Osteoblast (primary cell): ENCODE results near the gene RUNX3. TPM values are rescaled to one million over a fixed set of nuclear protein-coding genes. Genes with fewer than 3 reads are reported as not detected.

Experiments
- DNase-seq: peaks from one replicate; pipeline ENCODE4 v3.0.0; 2011; ENCODE audit warnings: low spot score, mixed read lengths; ENCODE audit not compliant: insufficient read length; ENCODE audit errors: missing footprints
- H2AFZ ChIP-seq: 2 replicates; pipeline ENCODE4 v1.6.0; 2011; ENCODE audit warnings: mild to moderate bottlenecking, low read length
- H3K27ac ChIP-seq: 2 replicates; pipeline ENCODE4 v1.5.1; 2011; ENCODE audit warnings: mild to moderate bottlenecking, low read depth, low read length, moderate library complexity
- H3K27me3 ChIP-seq: 2 replicates; pipeline ENCODE4 v1.6.0; 2012; ENCODE audit warnings: mild to moderate bottlenecking, control low read depth, inconsistent platforms, low read length, moderate library complexity; ENCODE audit not compliant: insufficient read depth
- H3K36me3 ChIP-seq: 2 replicates; pipeline ENCODE4 v1.5.1; 2011; ENCODE audit warnings: mild to moderate bottlenecking, low read length, control low read depth, moderate library complexity; ENCODE audit not compliant: insufficient read depth
- H3K4me1 ChIP-seq: 2 replicates; pipeline ENCODE4 v1.5.1; 2011; ENCODE audit warnings: mild to moderate bottlenecking, low read length, control low read depth, moderate library complexity; ENCODE audit not compliant: insufficient read depth
- H3K4me2 ChIP-seq: 2 replicates; pipeline ENCODE4 v1.6.0; 2011; ENCODE audit warnings: mild to moderate bottlenecking, low read length; ENCODE audit not compliant: insufficient read depth
- H3K4me3 ChIP-seq: fragments of 200-600 bp; sonication (generic); 3 replicates; pipeline ENCODE4 v1.5.1; 2012; ENCODE audit warnings: mild to moderate bottlenecking, low read length, inconsistent platforms; ENCODE audit not compliant: insufficient read depth
- H3K79me2 ChIP-seq: 2 replicates; pipeline ENCODE4 v1.6.0; 2012; ENCODE audit warnings: mild to moderate bottlenecking, low read length, control low read depth, inconsistent platforms; ENCODE audit not compliant: insufficient read depth
- H3K9me3 ChIP-seq: 2 replicates; pipeline ENCODE4 v1.5.1; 2011; ENCODE audit warnings: low read depth, low read length, control low read depth
- H4K20me1 ChIP-seq: 2 replicates; pipeline ENCODE4 v1.6.0; 2012; ENCODE audit warnings: mild to moderate bottlenecking, low read length, control low read depth; ENCODE audit not compliant: insufficient read depth
- CTCF ChIP-seq: IDR thresholded peaks from 2 replicates; pipeline ENCODE4 v1.5.1; 2011; ENCODE audit warnings: mild to moderate bottlenecking, low read depth, low read length, moderate library complexity; ENCODE audit errors: extremely low read depth
- total RNA-seq: library from RNA; depleted of rRNA; stranded (reverse); fragments of >200 nt; gene quantifications from 2 replicates; pipeline ENCODE4 v1.2.3, GENCODE V29; 2012

RUNX3 gene
- total RNA-seq, 1 donor, result 3.6 TPM

- no peak for DNase-seq
- H4K20me1 ChIP-seq, result no peaks in the 10 kb centered on the region
- no peak for TF ChIP-seq CTCF
- no peaks in the 10 kb centered on the region for H3K9me3 ChIP-seq
- H3K27me3 ChIP-seq, result no peaks in the 10 kb centered on the region
- H3K4me2 ChIP-seq, result no peak overlapping the region
- no peak overlapping the region for H3K4me3 ChIP-seq
- no peak overlapping the region for H2AFZ ChIP-seq
- H3K79me2 ChIP-seq, result peaks cover 16% of the 10 kb centered on the region
- no peaks in the 10 kb centered on the region for H3K36me3 ChIP-seq
- no peak overlapping the region for H3K27ac ChIP-seq
- H3K4me1 ChIP-seq, result peaks cover 53% of the 10 kb centered on the region
These were observed 37.5 kb upstream of the RUNX3 start for GRCh38 chr1:24967555-24967954.

GRCh38 chr1:24966724-24967346 lies 36.8 kb upstream of the RUNX3 start:
- peak overlapping the region; percentile 39 for H3K4me2 ChIP-seq
- no peak overlapping the region for H3K4me3 ChIP-seq
- H3K36me3 ChIP-seq, result no peaks in the 10 kb centered on the region
- TF ChIP-seq CTCF, result no peak
- H4K20me1 ChIP-seq, result no peaks in the 10 kb centered on the region
- peaks cover 46% of the 10 kb centered on the region for H3K4me1 ChIP-seq
- H3K27me3 ChIP-seq, result no peaks in the 10 kb centered on the region
- H2AFZ ChIP-seq, result no peak overlapping the region
- peak overlapping the region; percentile 42 for H3K27ac ChIP-seq
- DNase-seq, result peak; percentile 91
- peaks cover 23% of the 10 kb centered on the region for H3K79me2 ChIP-seq
- no peaks in the 10 kb centered on the region for H3K9me3 ChIP-seq

- Histone ChIP-seq H3K79me2 (peaks cover 29% of the 10 kb centered on the region), H2AFZ (no peak overlapping the region), H3K4me3 (no peak overlapping the region), H4K20me1 (no peaks in the 10 kb centered on the region), H3K9me3 (no peaks in the 10 kb centered on the region), H3K4me1 (peaks cover 42% of the 10 kb centered on the region), H3K4me2 (no peak overlapping the region), H3K27ac (peak overlapping the region; percentile 42), H3K36me3 (no peaks in the 10 kb centered on the region), H3K27me3 (no peaks in the 10 kb centered on the region)
- DNase-seq, result peak; percentile 76
- TF ChIP-seq CTCF, result no peak
These were observed 36.1 kb upstream of the RUNX3 start for GRCh38 chr1:24966121-24966723.

- no peak for TF ChIP-seq CTCF
- H3K79me2 ChIP-seq, result peaks cover 31% of the 10 kb centered on the region
- peaks cover 36% of the 10 kb centered on the region for H3K4me1 ChIP-seq
- H3K4me2 ChIP-seq, result peak overlapping the region; percentile 82
- no peaks in the 10 kb centered on the region for H4K20me1 ChIP-seq
- H3K27ac ChIP-seq, result peak overlapping the region; percentile 92
- H3K4me3 ChIP-seq, result peak overlapping the region; percentile 67
- DNase-seq, result no peak
- no peaks in the 10 kb centered on the region for H3K9me3 ChIP-seq
- H2AFZ ChIP-seq, result peak overlapping the region; percentile 88
- no peaks in the 10 kb centered on the region for H3K27me3 ChIP-seq
- H3K36me3 ChIP-seq, result no peaks in the 10 kb centered on the region
These were observed 35.5 kb upstream of the RUNX3 start for GRCh38 chr1:24965571-24965930.
